ENCODE measurements around the gene LDAF1.

- no peak for TF ChIP-seq POLR2A (IDR thresholded peaks at IDR 0.05)
- no peak for TF ChIP-seq CTCF (IDR thresholded peaks at IDR 0.05)
Observed at GRCh38 chr16:21194771-21195301, 36.4 kb downstream of the LDAF1 start.
